NCI-H2107 treated with DMSO at 0.1 percent for 48 hours (cell line): Measurements from ENCODE around the gene RAB11FIP3.
A peak's percentile ranks its signal among the peaks of the same experiment; 100 is the strongest.
"Not testable (repeated sequence)": the region's sequence is repeated elsewhere in the genome, so short reads cannot be mapped to it uniquely, and the experiment has no call there.

Source experiments
- DNase-seq: peaks from one replicate; lab custom pipeline; 2025; ENCODE audit not compliant: unreplicated experiment; lab: John Stamatoyannopoulos, UW

The RAB11FIP3 gene

DNA sequence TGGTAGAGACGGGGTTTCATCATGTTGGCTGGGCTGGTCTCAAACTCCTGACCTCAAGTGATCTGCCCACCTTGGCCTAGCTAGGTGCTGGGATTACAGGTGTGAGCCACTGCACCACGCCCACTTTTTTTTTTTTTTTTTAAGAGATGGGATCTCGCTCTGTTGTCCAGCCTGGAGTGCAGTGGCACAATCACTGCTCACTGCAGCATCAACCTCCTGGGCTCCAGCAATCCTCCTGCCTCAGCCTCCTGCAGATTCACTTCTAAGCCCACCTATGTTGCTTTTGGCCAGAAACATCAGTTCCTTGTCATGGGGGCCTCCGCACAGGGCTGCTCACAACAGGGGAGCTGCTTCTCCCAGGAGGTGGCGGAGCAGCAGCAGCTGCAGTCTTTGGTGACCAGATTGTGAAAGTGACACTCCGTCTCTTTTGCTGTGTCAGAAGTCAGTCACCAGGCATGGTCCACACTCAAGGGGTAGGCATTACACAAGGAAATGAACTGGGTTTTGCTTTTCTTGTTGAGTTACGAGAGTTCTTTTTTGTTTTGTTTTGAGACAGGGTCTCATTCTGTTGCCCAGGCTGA, 32.9 kb upstream of the RAB11FIP3 start:
- DNase-seq, result no peak

GRCh38 chr16:396199-396598, 29.2 kb upstream of the RAB11FIP3 start:
- DNase-seq, result peak; percentile 63

- no peak for DNase-seq
These were observed 28.8 kb upstream of the RAB11FIP3 start for GRCh38 chr16:396605-397004.

DNA sequence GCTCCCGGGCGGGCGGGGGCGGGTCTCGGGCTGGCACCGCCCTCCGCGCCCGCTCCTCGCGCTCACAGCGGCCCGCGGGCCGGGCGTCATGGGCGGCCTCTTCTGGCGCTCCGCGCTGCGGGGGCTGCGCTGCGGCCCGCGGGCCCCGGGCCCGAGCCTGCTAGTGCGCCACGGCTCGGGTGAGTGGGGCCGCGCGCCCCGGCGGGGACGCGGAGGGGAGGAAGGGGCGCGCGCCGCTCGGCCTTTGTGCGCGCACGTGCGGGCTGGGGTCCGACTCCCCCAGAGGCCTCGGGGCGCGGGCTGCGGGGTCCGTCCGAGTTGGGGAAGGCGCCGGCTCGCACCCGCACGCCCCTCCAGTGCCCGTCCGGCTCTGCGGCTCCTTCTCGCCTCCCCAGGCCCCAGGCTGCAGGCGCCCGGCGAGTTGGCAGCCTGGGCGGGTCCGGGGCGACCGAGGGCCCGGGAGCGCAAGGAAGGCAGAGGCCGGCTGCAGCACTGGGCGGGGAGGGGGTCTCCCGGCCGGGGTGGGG, 28.3 kb upstream of the RAB11FIP3 start, which contains the start of gene NME4:
NME4 (plus strand) TSS at position 65 of the 527 bp plus-strand sequence; CDS start at position 89, 24 bp downstream.
- no peak for DNase-seq

DNA sequence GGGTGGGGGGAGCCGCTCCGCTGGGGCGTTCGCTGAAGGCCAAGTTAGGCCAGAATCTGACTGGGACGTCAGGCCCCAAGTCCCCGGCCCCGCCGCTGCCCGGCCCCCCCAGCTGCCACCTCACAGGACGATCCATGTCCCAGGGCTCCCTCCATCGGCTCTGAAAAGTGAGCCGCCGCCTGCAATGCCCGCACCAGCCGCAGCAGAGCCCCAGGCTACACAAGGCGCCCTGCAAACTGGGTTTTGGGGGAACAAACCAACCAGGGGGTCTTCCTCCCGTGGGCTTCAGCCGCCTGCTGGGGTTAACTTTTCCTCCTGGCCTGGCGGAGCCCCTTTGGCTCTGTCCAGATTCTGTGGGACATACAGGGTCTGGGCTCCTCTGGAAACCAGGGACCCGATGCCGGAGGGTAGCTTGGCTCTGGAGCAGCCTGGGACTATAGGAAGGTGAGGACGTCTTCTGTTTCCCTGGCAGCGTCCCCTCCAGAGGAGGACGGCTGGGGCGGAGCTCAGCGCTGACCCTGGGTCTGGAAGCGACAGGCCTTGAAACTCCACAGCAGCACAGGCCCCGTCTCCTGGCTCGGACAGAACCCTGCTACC, 27.6 kb upstream of the RAB11FIP3 start:
- DNase-seq, result no peak

DNA sequence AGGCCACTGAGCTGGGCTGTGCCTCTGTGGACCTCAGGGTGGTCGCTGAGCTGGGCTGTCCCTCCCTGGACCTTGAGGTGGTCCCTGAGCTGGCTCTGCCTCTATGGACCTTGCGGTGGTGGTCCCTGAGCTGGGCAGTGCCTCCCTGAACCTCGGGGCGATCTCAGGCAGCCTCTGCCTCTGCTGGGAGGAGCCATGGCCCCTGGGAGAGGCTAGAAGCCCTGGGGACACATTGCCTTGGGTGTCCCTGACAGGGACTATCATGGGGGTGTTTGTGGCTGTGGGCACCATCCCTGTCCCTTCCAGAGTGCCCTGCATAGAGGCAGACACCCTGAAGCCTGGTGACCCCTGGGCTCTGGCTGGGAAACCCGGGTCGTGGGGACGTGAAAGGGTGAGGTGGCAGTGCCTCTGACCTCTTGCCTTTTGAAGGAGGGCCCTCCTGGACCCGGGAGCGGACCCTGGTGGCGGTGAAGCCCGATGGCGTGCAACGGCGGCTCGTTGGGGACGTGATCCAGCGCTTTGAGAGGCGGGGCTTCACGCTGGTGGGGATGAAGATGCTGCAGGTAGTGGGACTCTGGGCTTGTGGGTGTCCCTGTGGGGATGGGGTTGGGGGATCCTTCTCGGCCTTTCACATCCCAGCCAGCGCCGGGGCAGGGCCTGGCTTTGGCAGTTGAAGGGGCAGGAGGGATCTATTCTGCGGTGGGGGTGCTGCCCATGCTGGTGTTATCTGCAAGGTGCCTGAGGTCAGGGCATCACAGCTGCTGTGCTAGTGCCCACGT, 26.7 kb upstream of the RAB11FIP3 start:
- DNase-seq, result no peak

GRCh38 chr16:399340-400019, 26.0 kb upstream of the RAB11FIP3 start:
- no peak for DNase-seq

GRCh38 chr16:400061-400591, 25.3 kb upstream of the RAB11FIP3 start:
- DNase-seq, result no peak

GRCh38 chr16:401468-402348, 23.7 kb upstream of the RAB11FIP3 start, which contains the start of gene DECR2:
TSS of gene DECR2 (plus strand) at chr16:401885. CDS start at chr16:401964, 79 bp downstream.
- peak; percentile 74 for DNase-seq

GRCh38 chr16:404971-405486, 20.4 kb upstream of the RAB11FIP3 start:
- no peak for DNase-seq

DNA sequence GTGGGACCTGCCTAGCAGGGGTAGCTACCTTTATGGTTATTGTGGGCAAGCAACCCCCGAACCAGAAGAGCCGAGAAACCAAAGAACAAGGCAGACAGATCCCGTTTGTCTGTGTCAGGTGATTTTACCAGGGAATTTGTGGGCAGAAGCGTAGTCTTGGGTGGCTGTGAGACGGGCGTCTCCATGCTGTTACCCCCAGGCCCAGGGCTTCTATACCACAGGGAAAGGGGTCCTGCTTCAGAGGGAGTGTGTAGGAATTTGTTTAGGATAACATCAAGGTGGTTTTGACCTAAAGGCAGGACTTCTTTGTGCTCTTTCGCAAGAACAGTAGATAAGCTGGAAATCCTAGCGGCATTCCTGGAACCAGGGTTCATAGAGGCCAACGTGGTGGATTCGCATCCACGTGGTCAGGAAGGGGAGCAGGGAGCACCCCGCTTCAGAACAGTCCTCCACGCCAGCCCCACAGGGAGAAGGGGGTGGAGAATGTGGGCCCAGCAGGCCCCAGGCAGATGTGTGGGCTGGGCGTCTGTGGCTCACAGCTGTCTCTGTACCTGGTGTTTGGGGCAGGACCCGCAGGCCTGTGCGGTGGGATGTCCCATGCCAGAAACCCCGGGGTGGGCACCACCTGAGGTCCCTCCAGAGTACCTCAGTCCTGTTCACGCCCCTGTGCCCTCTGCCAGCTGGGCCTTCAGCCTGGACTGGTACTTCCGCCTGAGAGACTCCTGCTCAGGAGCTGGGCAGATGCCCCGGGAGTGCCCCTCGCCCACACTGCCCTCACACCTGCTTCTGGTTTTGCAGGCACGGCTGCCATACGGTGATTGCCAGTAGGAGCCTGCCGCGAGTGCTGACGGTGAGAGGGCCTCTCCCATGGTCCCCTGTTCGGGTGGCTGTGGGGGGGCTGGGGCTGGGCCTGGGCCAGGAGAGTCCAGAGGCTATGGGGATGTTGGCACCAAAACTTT, 19.6 kb upstream of the RAB11FIP3 start:
- DNase-seq, result no peak

GRCh38 chr16:407253-407652, 18.2 kb upstream of the RAB11FIP3 start:
- no peak for DNase-seq

- no peak for DNase-seq
These were observed 14.8 kb upstream of the RAB11FIP3 start for GRCh38 chr16:410516-411178.

DNA sequence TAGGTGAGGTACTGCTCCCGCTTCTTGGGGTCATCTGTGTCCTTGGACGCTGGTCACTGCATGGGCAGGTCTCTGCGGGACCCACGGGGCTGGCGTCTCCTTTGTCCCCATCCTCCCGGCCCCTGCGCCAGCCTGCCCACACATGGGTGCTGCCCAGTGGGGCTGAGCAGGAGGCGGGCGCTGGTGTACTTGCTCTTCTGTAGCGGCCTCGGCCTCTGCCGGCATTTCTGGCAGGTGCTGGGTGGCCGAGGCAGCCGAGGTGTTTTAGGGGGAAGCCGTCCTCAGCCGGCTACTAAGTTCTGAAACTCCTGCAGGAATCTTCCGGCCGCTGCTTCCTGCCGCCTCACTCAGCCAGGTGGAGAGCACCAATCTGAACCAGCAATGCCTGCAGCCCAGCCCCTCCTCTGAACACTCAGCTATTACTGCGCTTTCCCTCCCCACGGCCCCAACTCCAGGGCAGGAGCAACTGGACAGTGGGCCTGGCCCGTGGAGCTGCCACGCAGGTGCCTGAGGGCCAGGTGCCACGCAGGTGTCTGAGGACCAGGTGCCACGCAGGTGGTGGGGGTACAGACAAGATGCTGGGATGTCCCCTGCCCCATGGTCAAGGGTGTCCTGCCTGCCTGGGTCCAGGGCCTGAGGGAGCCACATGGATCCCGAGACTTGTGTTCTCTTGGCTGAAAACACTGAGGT, 13.7 kb upstream of the RAB11FIP3 start:
- no peak for DNase-seq

- no peak for DNase-seq
These were observed 10.9 kb upstream of the RAB11FIP3 start for GRCh38 chr16:414395-415169.

DNA sequence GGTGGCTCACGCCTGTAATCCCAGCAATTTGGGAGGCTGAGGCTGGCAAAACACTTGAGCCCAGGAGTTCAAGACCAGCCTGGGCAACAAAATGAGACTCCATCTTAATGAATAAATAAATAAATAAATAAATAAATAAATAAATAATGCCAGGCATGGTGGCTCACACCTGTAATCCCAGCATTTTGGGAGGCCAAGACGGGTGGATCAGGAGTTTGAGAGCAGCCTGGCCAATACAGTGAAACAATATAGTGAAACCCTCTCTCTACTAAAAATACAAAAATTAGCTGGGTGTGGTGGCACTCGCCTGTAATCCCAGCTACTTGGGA, 10.3 kb upstream of the RAB11FIP3 start:
- not testable (repeated sequence) for DNase-seq

DNA sequence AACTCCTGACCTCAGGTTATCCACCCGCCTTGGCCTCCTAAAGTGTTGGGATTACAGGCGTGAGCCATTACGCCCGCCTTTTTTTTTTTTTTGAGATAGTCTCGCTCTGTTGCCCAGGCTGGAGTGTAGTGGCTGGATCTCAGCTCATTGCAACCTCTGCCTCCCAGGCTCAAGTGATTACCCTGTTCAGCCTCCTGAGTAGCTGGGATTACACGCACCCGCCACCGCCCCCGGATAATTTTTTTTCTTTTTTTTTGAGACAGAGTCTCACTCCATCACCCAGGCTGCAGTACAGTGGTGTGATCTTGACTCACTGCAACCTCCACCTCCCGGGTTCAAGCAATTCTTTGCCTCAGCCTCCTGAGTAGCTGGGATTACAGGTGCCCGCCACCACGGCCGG, 3.3 kb upstream of the RAB11FIP3 start:
- not testable (repeated sequence) for DNase-seq
